GM12875 (cell line): ENCODE data around the gene PRKD1.
"Not testable (repeated sequence)": the region's sequence is repeated elsewhere in the genome, so short reads cannot be mapped to it uniquely, and the experiment has no call there.

Source experiments
- H3K4me3 ChIP-seq: one replicate; pipeline ENCODE4 v1.5.1; 2011; ENCODE audit warnings: low read depth, low read length, control low read depth
- TF ChIP-seq, protein P1 (sequence below): IDR thresholded peaks from 2 replicates; pipeline ENCODE4 v1.5.1; 2011; ENCODE audit warnings: low read depth, mild to moderate bottlenecking, control low read depth, inconsistent platforms, low read length, moderate library complexity, borderline replicate concordance; ENCODE audit not compliant: insufficient read depth

Gene PRKD1

GRCh38 chr14:29856516-29856915 lies 71.1 kb downstream of the PRKD1 start:
- TF ChIP-seq, protein P1, sequence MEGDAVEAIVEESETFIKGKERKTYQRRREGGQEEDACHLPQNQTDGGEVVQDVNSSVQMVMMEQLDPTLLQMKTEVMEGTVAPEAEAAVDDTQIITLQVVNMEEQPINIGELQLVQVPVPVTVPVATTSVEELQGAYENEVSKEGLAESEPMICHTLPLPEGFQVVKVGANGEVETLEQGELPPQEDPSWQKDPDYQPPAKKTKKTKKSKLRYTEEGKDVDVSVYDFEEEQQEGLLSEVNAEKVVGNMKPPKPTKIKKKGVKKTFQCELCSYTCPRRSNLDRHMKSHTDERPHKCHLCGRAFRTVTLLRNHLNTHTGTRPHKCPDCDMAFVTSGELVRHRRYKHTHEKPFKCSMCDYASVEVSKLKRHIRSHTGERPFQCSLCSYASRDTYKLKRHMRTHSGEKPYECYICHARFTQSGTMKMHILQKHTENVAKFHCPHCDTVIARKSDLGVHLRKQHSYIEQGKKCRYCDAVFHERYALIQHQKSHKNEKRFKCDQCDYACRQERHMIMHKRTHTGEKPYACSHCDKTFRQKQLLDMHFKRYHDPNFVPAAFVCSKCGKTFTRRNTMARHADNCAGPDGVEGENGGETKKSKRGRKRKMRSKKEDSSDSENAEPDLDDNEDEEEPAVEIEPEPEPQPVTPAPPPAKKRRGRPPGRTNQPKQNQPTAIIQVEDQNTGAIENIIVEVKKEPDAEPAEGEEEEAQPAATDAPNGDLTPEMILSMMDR, result no peak

GRCh38 chr14:29853691-29854090 lies 74.0 kb downstream of the PRKD1 start:
- H3K4me3 ChIP-seq, result not testable (repeated sequence)

More at GRCh38 chr14:29856516-29856915, 71.1 kb downstream of the PRKD1 start:
- no peak overlapping the region for H3K4me3 ChIP-seq

- H3K4me3 ChIP-seq, result no peak overlapping the region
- TF ChIP-seq, protein P1, result no peak
Observed at GRCh38 chr14:29853272-29853671, 74.4 kb downstream of the PRKD1 start.

GRCh38 chr14:29851397-29851796 lies 76.2 kb downstream of the PRKD1 start:
- TF ChIP-seq, protein P1, result no peak
- H3K4me3 ChIP-seq, result no peak overlapping the region

- TF ChIP-seq, protein P1, result no peak
Observed at GRCh38 chr14:29847056-29847380, 80.6 kb downstream of the PRKD1 start.

GRCh38 chr14:29846339-29847055 lies 81.2 kb downstream of the PRKD1 start:
- TF ChIP-seq, protein P1, result no peak
- H3K4me3 ChIP-seq, result no peak overlapping the region

More at GRCh38 chr14:29847056-29847380, 80.6 kb downstream of the PRKD1 start:
- no peak overlapping the region for H3K4me3 ChIP-seq

- no peak overlapping the region for H3K4me3 ChIP-seq
- TF ChIP-seq, protein P1, result no peak
Observed at GRCh38 chr14:29843981-29844380, 83.7 kb downstream of the PRKD1 start.

DNA sequence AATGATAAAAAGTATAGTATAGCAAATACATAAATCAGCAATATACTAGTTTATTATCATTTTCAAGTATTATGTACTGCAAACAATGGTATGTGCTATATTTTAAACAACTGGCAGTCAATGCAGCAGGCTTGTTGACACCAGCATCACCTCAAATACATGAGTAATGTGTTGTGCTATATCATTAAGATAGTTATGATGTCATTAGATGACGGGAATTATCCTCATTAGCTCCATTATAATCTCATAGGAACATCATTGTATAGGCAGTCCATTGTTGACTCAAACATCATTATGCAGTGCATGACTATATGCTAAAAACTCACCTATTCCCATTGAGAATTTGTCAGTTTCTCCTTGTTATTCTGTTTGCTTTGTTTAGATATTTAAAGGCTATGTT lies 85.4 kb downstream of the PRKD1 start:
- TF ChIP-seq, protein P1, result no peak
- H3K4me3 ChIP-seq, result no peak overlapping the region

DNA sequence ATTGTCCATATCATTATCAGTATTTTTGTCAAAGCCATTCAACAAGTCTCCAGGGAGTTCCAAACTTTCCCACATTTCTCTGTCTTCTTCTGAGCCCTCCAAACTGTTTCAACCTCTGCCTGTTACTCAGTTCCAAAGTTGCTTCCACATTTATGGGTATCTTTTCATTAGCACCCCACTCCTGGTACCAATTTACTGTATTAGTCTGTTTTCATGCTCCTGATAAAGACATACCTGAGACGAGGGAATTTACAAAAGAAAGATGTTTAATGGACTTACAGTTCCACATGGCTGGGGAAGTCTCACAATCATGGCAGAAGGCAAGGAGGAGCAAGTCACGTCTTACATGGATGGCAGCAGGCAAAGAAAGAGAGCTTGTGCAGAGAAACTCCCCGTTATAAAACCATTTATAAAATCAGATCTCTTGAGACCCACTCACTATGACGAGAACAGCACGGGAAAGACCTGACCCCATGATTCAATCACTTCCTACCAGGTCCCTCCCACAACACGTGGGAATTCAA lies 87.2 kb downstream of the PRKD1 start:
- H3K4me3 ChIP-seq, result not testable (repeated sequence)

- H3K4me3 ChIP-seq, result not testable (repeated sequence)
Observed at GRCh38 chr14:29839691-29840090, 88.0 kb downstream of the PRKD1 start.
